ENCODE measurements around the gene SREBF2.

GRCh38 chr22:41873391-41873790 is 40.5 kb downstream of the SREBF2 start:
- TF ChIP-seq ZNF274 (CRISPR knock-in tag; IDR thresholded peaks at IDR 0.05) (no peak), HMGXB4 (CRISPR knock-in tag; IDR thresholded peaks at IDR 0.05; ENCODE audit: borderline replicate concordance in 1 of 2, low read depth in 1 of 2) (no peak), ATF2 (CRISPR knock-in tag; IDR thresholded peaks at IDR 0.05) (no peak), POLR2AphosphoS5 (IDR thresholded peaks at IDR 0.05; ENCODE audit: low read depth, low read length) (no peak), CTCF (CRISPR knock-in tag; IDR thresholded peaks at IDR 0.05) (no peak), RFX5 (IDR thresholded peaks at IDR 0.05; ENCODE audit: low read depth, low read length) (no peak), SIN3A (IDR thresholded peaks at IDR 0.05; ENCODE audit: borderline replicate concordance, low read depth, low read length) (no peak), ZBTB25 (CRISPR knock-in tag; IDR thresholded peaks at IDR 0.05) (no peak), CBX5 (CRISPR knock-in tag; IDR thresholded peaks at IDR 0.05; ENCODE audit: borderline replicate concordance) (no peak)

Data from HepG2 (cell line).